Neural progenitor cell (in vitro differentiated cells): ENCODE results near the gene STAT3. TPM values are rescaled to one million over a fixed set of nuclear protein-coding genes. Genes with fewer than 3 reads are reported as not detected.

ENCODE experiments used
- DNase-seq: peaks from one replicate; pipeline ENCODE4 v3.0.0-alpha.2; 2016; ENCODE audit warnings: low spot score
- H2AFZ ChIP-seq: fragments of 200-600 bp; sonication (generic); replicated peaks from 2 replicates; pipeline ENCODE4 v1.6.1; 2016; ENCODE audit warnings: antibody characterized with exemption
- H3F3A ChIP-seq: fragments of 200-600 bp; sonication (generic); 2 replicates; pipeline ENCODE4 v1.6.1; 2016; ENCODE audit warnings: antibody characterized with exemption, low read depth
- H3K27ac ChIP-seq: fragments of 200-600 bp; sonication (generic); 2 replicates; pipeline ENCODE4 v1.5.1; 2016; ENCODE audit warnings: mild to moderate bottlenecking
- H3K27me3 ChIP-seq: fragments of 200-600 bp; sonication (generic); 2 replicates; pipeline ENCODE4 v1.6.1; 2016; ENCODE audit warnings: mild to moderate bottlenecking, moderate library complexity
- H3K36me3 ChIP-seq: fragments of 200-600 bp; sonication (generic); 2 replicates; pipeline ENCODE4 v1.5.1; 2016
- H3K4me1 ChIP-seq: fragments of 200-600 bp; sonication (generic); 2 replicates; pipeline ENCODE4 v1.6.1; 2016; ENCODE audit warnings: mixed run types
- H3K4me2 ChIP-seq: fragments of 200-600 bp; sonication (generic); 2 replicates; pipeline ENCODE4 v1.6.1; 2016
- H3K4me3 ChIP-seq: fragments of 200-600 bp; sonication (generic); 2 replicates; pipeline ENCODE4 v1.5.1; 2016
- H3K79me2 ChIP-seq: fragments of 200-600 bp; sonication (generic); 2 replicates; pipeline ENCODE4 v1.6.1; 2016; ENCODE audit warnings: low read depth
- H3K9ac ChIP-seq: fragments of 200-600 bp; sonication (generic); 2 replicates; pipeline ENCODE4 v1.6.1; 2016
- H3K9me3 ChIP-seq: fragments of 200-600 bp; sonication (generic); 2 replicates; pipeline ENCODE4 v1.5.1; 2016; ENCODE audit warnings: low read depth
- H4K20me1 ChIP-seq: fragments of 200-600 bp; sonication (generic); 2 replicates; pipeline ENCODE4 v1.6.1; 2016; ENCODE audit warnings: low read depth
- H3K27ac Mint-ChIP-seq: 3 replicates; pipeline ENCODE4 v1.8.0; 2021; ENCODE audit warnings: mixed read lengths
- H3K27me3 Mint-ChIP-seq: 2 replicates; pipeline ENCODE4 v1.8.0; 2022; ENCODE audit warnings: low read depth, mild to moderate bottlenecking, inconsistent platforms, moderate library complexity, mixed read lengths; ENCODE audit not compliant: insufficient read depth
- H3K36me3 Mint-ChIP-seq: 3 replicates; pipeline ENCODE4 v1.8.0; 2021; ENCODE audit warnings: mixed read lengths
- H3K4me1 Mint-ChIP-seq: 3 replicates; pipeline ENCODE4 v1.8.0; 2021; ENCODE audit warnings: mixed read lengths
- H3K4me3 Mint-ChIP-seq: 3 replicates; pipeline ENCODE4 v1.8.0; 2021; ENCODE audit warnings: mild to moderate bottlenecking, moderate library complexity, mixed read lengths
- H3K9me3 Mint-ChIP-seq: 3 replicates; pipeline ENCODE4 v1.8.0; 2020; ENCODE audit warnings: mixed read lengths
- EZH2 ChIP-seq: fragments of 200-600 bp; sonication (generic); IDR thresholded peaks from 2 replicates; pipeline ENCODE4 v1.6.1; 2017; ENCODE audit warnings: antibody characterized with exemption, mild to moderate bottlenecking, moderate library complexity
- EZH2phosphoT487 ChIP-seq: fragments of 200-600 bp; sonication (generic); IDR thresholded peaks from 2 replicates; pipeline ENCODE4 v1.6.1; 2017; ENCODE audit warnings: antibody characterized with exemption
- total RNA-seq: library from RNA; depleted of rRNA; stranded (reverse); fragments of >200 nt; gene quantifications from 2 replicates; pipeline ENCODE4 v1.2.3, GENCODE V29; 2015; ENCODE audit warnings: low replicate concordance
- TF ChIP-seq, protein P1 (sequence below): fragments of 200-600 bp; sonication (generic); IDR thresholded peaks from 2 replicates; pipeline ENCODE4 v1.5.1; 2017; ENCODE audit warnings: antibody characterized with exemption, mild to moderate bottlenecking

Gene STAT3
- total RNA-seq, 1 donor from 2014 or later = 54.9 TPM

DNA sequence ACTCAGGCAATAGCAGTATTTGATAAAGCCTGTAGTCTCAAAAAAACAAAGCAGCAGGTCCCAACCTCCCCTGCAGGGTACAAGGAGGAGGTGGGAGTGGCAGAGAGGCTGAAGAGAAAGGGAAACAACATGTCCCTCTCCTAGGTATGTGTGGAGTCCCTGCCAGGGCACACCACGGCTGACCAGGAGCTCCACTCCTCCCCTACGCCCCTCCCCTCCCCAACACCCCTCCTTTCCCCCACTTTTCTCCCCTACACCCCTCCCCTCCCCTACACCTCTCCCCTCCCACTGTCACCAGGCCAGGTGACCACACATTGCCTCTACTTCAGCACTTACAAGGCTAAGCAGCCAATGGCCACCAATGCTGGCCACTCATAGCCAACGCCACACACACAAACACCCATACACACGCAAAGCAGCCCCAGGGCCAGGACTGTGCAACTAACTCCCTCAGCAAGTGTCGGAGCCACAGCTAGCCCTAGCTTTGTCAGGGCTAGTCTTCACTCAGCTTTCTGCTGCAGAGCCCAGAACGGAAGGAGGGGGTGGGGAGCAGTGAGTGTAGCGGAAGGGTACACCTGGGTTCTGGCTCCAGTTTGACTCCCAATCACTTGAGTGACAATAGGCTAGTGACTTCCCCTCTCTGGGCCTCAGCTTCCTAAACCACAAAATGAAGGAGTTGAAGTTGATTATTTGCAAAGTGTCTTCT is 26.6 kb upstream of the STAT3 start:
- Mint-ChIP-seq H3K9me3 (no peaks in the 10 kb centered on the region), H3K27me3 (peaks cover 8% of the 10 kb centered on the region), H3K4me1 (peaks cover 5% of the 10 kb centered on the region), H3K36me3 (no peaks in the 10 kb centered on the region), H3K27ac (no peak overlapping the region), H3K4me3 (no peak overlapping the region)
- Histone ChIP-seq H4K20me1 (no peaks in the 10 kb centered on the region), H3K9ac (no peak overlapping the region), H3K79me2 (no peaks in the 10 kb centered on the region), H3K4me2 (no peak overlapping the region), H3K4me1 (peaks cover 11% of the 10 kb centered on the region), H3K9me3 (no peaks in the 10 kb centered on the region), H3K4me3 (no peak overlapping the region), H3K36me3 (no peaks in the 10 kb centered on the region), H3K27me3 (no peaks in the 10 kb centered on the region), H2AFZ (no peak overlapping the region), H3K27ac (no peak overlapping the region), H3F3A (peaks cover 14% of the 10 kb centered on the region)
- TF ChIP-seq, protein P1, sequence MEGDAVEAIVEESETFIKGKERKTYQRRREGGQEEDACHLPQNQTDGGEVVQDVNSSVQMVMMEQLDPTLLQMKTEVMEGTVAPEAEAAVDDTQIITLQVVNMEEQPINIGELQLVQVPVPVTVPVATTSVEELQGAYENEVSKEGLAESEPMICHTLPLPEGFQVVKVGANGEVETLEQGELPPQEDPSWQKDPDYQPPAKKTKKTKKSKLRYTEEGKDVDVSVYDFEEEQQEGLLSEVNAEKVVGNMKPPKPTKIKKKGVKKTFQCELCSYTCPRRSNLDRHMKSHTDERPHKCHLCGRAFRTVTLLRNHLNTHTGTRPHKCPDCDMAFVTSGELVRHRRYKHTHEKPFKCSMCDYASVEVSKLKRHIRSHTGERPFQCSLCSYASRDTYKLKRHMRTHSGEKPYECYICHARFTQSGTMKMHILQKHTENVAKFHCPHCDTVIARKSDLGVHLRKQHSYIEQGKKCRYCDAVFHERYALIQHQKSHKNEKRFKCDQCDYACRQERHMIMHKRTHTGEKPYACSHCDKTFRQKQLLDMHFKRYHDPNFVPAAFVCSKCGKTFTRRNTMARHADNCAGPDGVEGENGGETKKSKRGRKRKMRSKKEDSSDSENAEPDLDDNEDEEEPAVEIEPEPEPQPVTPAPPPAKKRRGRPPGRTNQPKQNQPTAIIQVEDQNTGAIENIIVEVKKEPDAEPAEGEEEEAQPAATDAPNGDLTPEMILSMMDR = no peak
- TF ChIP-seq EZH2phosphoT487 (no peak), EZH2 (no peak)
- no peak for DNase-seq

DNA sequence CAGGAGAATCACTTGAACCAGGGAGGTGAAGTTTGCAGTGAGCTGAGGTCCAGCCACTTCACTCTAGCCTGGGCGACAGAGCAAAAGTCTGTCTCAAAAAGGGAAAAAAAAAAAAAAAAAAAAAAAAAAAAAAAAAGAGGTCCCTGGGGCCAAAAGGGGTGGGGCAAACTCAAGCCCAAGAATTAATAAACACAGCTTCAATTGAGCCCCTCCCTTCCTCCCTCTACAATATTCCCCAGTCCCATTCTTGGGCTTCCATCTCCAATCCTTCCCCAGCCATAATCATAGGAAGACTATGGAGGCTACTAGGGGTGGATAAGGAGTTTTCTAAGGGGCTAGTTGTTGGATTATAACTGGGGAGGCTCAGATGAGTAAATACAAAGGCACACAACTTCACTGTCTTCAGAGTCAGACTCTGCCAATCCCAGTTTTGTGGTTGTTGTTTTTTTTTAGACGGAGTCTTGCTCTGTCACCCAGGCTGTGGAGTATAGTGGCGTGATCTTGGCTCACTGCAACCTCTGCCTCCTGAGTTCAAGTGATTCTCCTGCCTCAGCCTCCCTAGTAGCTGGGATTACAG is 25.3 kb upstream of the STAT3 start:
- Histone ChIP-seq H3K4me1 (peaks cover 11% of the 10 kb centered on the region), H3F3A (peaks cover 14% of the 10 kb centered on the region), H3K9me3 (no peaks in the 10 kb centered on the region), H3K36me3 (no peaks in the 10 kb centered on the region), H4K20me1 (no peaks in the 10 kb centered on the region), H2AFZ (no peak overlapping the region), H3K79me2 (no peaks in the 10 kb centered on the region), H3K27me3 (no peaks in the 10 kb centered on the region), H3K27ac (no peak overlapping the region), H3K4me3 (no peak overlapping the region), H3K9ac (no peak overlapping the region), H3K4me2 (no peak overlapping the region)
- H3K36me3 Mint-ChIP-seq = no peaks in the 10 kb centered on the region
- no peak overlapping the region for H3K4me3 Mint-ChIP-seq
- DNase-seq = no peak
- TF ChIP-seq EZH2 = no peak
- TF ChIP-seq, protein P1 = no peak
- no peak for TF ChIP-seq EZH2phosphoT487
- peaks cover 2% of the 10 kb centered on the region for H3K27me3 Mint-ChIP-seq
- H3K4me1 Mint-ChIP-seq = peaks cover 4% of the 10 kb centered on the region
- no peaks in the 10 kb centered on the region for H3K9me3 Mint-ChIP-seq
- H3K27ac Mint-ChIP-seq = no peak overlapping the region

DNA sequence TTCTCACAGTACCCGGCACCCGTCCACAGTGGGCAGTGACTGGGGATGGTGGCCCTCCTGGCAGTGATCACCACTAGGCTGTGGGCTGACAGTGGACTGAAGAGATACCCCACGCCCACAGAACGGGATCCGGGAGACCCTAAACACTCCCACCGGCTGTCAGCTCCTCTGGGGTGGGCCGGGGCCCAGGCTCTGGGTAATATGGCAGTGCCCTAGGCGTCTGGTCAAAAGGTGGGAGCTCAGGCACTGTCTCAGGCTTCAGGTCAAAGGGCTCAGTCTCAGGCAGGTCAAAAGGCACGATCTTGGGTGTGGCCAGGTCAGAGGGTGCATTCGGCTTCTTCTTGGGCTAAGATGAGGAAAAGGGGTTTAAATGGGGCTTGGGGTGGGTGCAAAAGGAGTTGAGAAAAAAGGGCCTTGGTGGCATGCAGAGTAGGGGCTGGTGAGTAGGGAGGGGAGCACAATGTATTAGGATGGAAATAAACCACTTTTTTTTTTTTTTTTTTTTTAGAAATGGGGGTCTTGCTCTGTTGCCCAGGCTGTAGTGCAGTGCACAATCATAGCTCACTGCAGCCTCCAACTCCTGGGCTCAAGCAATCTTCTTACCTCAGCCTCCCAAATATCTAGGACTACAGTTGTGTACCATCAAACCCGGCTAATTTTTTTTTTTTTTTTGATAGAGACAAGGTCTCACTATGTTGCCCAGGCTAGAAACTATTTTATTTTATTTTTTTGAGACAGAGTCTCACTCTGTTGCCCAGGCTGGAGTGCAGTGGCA is 23.9 kb upstream of the STAT3 start:
- H3K27me3 ChIP-seq = no peaks in the 10 kb centered on the region
- H2AFZ ChIP-seq = no peak overlapping the region
- peaks cover 13% of the 10 kb centered on the region for H3K4me1 Mint-ChIP-seq
- no peaks in the 10 kb centered on the region for H3K36me3 ChIP-seq
- no peaks in the 10 kb centered on the region for H3K36me3 Mint-ChIP-seq
- peaks cover 27% of the 10 kb centered on the region for H3F3A ChIP-seq
- TF ChIP-seq EZH2 (no peak), EZH2phosphoT487 (no peak)
- TF ChIP-seq, protein P1 = no peak
- DNase-seq = no peak
- H3K79me2 ChIP-seq = no peaks in the 10 kb centered on the region
- no peaks in the 10 kb centered on the region for H3K9me3 ChIP-seq
- no peak overlapping the region for H3K27ac Mint-ChIP-seq
- no peak overlapping the region for H3K27ac ChIP-seq
- no peaks in the 10 kb centered on the region for H4K20me1 ChIP-seq
- no peak overlapping the region for H3K9ac ChIP-seq
- peaks cover 2% of the 10 kb centered on the region for H3K27me3 Mint-ChIP-seq
- H3K4me3 ChIP-seq = no peak overlapping the region
- no peak overlapping the region for H3K4me3 Mint-ChIP-seq
- no peaks in the 10 kb centered on the region for H3K9me3 Mint-ChIP-seq
- H3K4me1 ChIP-seq = peaks cover 23% of the 10 kb centered on the region
- no peak overlapping the region for H3K4me2 ChIP-seq
